ENCODE measurements around the gene GLB1L. TPM values are rescaled to one million over a fixed set of nuclear protein-coding genes. Genes with fewer than 3 reads are reported as not detected.
A peak's percentile ranks its signal among the peaks of the same experiment; 100 is the strongest.
"Not testable (repeated sequence)": the region's sequence is repeated elsewhere in the genome, so short reads cannot be mapped to it uniquely, and the experiment has no call there.

GLB1L gene
- total RNA-seq, 6 experiments from 2014 or later, result 4.4 to 7.6 (median 5.5) TPM

GRCh38 chr2:219205981-219206327, 39.3 kb downstream of the GLB1L start:
- Mint-ChIP-seq H3K9me3 (0 out of 2 replicates have a peak, but pooled peaks cover 3% of the 10 kb centered on the region), H3K27me3 (ENCODE audit: insufficient read depth) (peaks cover 4% of the 10 kb centered on the region)

GRCh38 chr2:219205165-219205538, 40.1 kb downstream of the GLB1L start:
- peaks cover 8% of the 10 kb centered on the region; the same call in 1 of the 2 replicates for H3K36me3 Mint-ChIP-seq (ENCODE audit: low read depth)
- no peak overlapping the region for H3K27ac Mint-ChIP-seq
- peak overlapping the region; percentile 39; the same call in 1 of the 2 replicates for H3K4me3 Mint-ChIP-seq
- 0 out of 2 replicates have a peak, but pooled peaks cover 3% of the 10 kb centered on the region for H3K9me3 Mint-ChIP-seq
- DNase-seq, result no peak
- H3K4me1 Mint-ChIP-seq (ENCODE audit: low read depth), result peaks cover 27% of the 10 kb centered on the region
- peaks cover 7% of the 10 kb centered on the region for H3K27me3 Mint-ChIP-seq (ENCODE audit: insufficient read depth)
- TF ChIP-seq CTCF (IDR thresholded peaks at IDR 0.05), result no peak

More at GRCh38 chr2:219205981-219206327, 39.3 kb downstream of the GLB1L start:
- Mint-ChIP-seq H3K4me1 (ENCODE audit: low read depth) (peaks cover 27% of the 10 kb centered on the region), H3K27ac (peak overlapping the region; percentile 90), H3K4me3 (peak overlapping the region; percentile 94), H3K36me3 (ENCODE audit: low read depth) (peaks cover 12% of the 10 kb centered on the region; the same call in 1 of the 2 replicates)
- TF ChIP-seq CTCF (IDR thresholded peaks at IDR 0.05), result no peak
- no peak for DNase-seq

- TF ChIP-seq CTCF (IDR thresholded peaks at IDR 0.05), result no peak
- H3K27me3 Mint-ChIP-seq (ENCODE audit: insufficient read depth), result peaks cover 8% of the 10 kb centered on the region
- peaks cover 27% of the 10 kb centered on the region for H3K4me1 Mint-ChIP-seq (ENCODE audit: low read depth)
- DNase-seq, result no peak
- no peak overlapping the region for H3K27ac Mint-ChIP-seq
- 0 out of 2 replicates have a peak, but pooled peaks cover 3% of the 10 kb centered on the region for H3K9me3 Mint-ChIP-seq
- H3K4me3 Mint-ChIP-seq, result no peak overlapping the region
- 0 out of 2 replicates have a peak, but pooled peaks cover 2% of the 10 kb centered on the region for H3K36me3 Mint-ChIP-seq (ENCODE audit: low read depth)
Observed at GRCh38 chr2:219204425-219205164, 40.6 kb downstream of the GLB1L start.

- not testable (repeated sequence) for H3K4me3 Mint-ChIP-seq; H3K36me3 Mint-ChIP-seq (ENCODE audit: low read depth); H3K9me3 Mint-ChIP-seq
Observed at GRCh38 chr2:219201331-219201730, 43.9 kb downstream of the GLB1L start.

GRCh38 chr2:219200502-219201326, 44.5 kb downstream of the GLB1L start:
- H3K4me3 Mint-ChIP-seq; H3K36me3 Mint-ChIP-seq (ENCODE audit: low read depth); H3K27ac Mint-ChIP-seq; H3K4me1 Mint-ChIP-seq (ENCODE audit: low read depth); H3K9me3 Mint-ChIP-seq; DNase-seq: not testable (repeated sequence)
- H3K27me3 Mint-ChIP-seq (ENCODE audit: insufficient read depth), result peaks cover 18% of the 10 kb centered on the region

More at GRCh38 chr2:219201331-219201730, 43.9 kb downstream of the GLB1L start:
- not testable (repeated sequence) for DNase-seq; H3K4me1 Mint-ChIP-seq (ENCODE audit: low read depth); H3K27ac Mint-ChIP-seq
- peaks cover 18% of the 10 kb centered on the region for H3K27me3 Mint-ChIP-seq (ENCODE audit: insufficient read depth)

- Mint-ChIP-seq H3K9me3 (0 out of 2 replicates have a peak, but pooled peaks cover 3% of the 10 kb centered on the region), H3K27me3 (ENCODE audit: insufficient read depth) (peaks cover 18% of the 10 kb centered on the region), H3K36me3 (ENCODE audit: low read depth) (no peaks in the 10 kb centered on the region), H3K4me3 (no peak overlapping the region), H3K4me1 (ENCODE audit: low read depth) (no peaks in the 10 kb centered on the region), H3K27ac (no peak overlapping the region)
- no peak for DNase-seq
- TF ChIP-seq CTCF (IDR thresholded peaks at IDR 0.05), result no peak
Observed at GRCh38 chr2:219199470-219200211, 45.6 kb downstream of the GLB1L start.

Data from HFFc6 (cell line).